ENCODE measurements around the gene ADCY2.

DNA sequence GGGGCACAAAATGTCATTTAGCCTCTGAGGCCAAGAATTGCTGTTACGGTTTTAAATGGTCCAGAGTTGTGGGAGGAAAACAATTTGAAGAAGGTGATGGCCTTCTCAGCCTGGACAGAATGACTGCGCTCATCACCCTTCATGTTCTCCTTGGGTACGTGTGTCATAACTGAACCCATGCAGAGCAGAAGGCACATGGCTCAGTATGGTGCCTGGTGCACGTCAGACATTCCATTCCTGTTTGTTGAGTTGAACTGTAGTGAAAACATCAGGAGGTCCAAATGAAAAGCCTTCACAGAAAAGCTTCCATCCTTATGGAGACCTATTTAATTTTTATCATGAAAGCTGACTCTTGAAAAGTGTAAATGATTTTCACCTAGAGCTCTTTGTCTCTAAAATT, 321.8 kb downstream of the ADCY2 start:
- TF ChIP-seq, protein P1, sequence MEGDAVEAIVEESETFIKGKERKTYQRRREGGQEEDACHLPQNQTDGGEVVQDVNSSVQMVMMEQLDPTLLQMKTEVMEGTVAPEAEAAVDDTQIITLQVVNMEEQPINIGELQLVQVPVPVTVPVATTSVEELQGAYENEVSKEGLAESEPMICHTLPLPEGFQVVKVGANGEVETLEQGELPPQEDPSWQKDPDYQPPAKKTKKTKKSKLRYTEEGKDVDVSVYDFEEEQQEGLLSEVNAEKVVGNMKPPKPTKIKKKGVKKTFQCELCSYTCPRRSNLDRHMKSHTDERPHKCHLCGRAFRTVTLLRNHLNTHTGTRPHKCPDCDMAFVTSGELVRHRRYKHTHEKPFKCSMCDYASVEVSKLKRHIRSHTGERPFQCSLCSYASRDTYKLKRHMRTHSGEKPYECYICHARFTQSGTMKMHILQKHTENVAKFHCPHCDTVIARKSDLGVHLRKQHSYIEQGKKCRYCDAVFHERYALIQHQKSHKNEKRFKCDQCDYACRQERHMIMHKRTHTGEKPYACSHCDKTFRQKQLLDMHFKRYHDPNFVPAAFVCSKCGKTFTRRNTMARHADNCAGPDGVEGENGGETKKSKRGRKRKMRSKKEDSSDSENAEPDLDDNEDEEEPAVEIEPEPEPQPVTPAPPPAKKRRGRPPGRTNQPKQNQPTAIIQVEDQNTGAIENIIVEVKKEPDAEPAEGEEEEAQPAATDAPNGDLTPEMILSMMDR (conservative IDR thresholded peaks at IDR 0.05; ENCODE audit: low read length) = no peak
- no peak for TF ChIP-seq EZH2phosphoT487 (IDR thresholded peaks at IDR 0.05; ENCODE audit: borderline replicate concordance, low read depth, low read length)

Data from OCI-LY7 (cell line).